H1 (cell line): ENCODE data around the gene A4GALT. TPM values are rescaled to one million over a fixed set of nuclear protein-coding genes. Genes with fewer than 3 reads are reported as not detected.
A peak's percentile ranks its signal among the peaks of the same experiment; 100 is the strongest.

Source experiments
- CTCF ChIA-PET: fragments of 300-600 bp; sonication (Branson Sonifier 250); formaldehyde crosslinking; loops from one replicate; lab custom pipeline; 2021; ENCODE audit not compliant: partially characterized antibody; lab: Charles Lee
- POLR2A ChIA-PET: fragments of 300-600 bp; sonication (Branson Sonifier 250); formaldehyde crosslinking; loops from one replicate; lab custom pipeline; 2021; ENCODE audit warnings: inconsistent platforms; ENCODE audit not compliant: partially characterized antibody; lab: Charles Lee
- DNase-seq, 2 experiments: peaks; one replicate each; pipeline versions ENCODE4 v3.0.0 to v3.0.0-alpha.2; 2010 to 2022; ENCODE audit warnings: low spot score in 2 of 2, low read depth in 1 of 2, mixed read lengths in 1 of 2
- FAIRE-seq: peaks from 2 replicates; lab custom pipeline; 2011; peaks lifted over from hg19 to GRCh38; lab: Jason Lieb, UNC
- H2AFZ ChIP-seq: 2 replicates; pipeline ENCODE4 v1.8.1; 2012; ENCODE audit warnings: low read length, inconsistent platforms
- H2AK5ac ChIP-seq: 2 replicates; pipeline ENCODE4 v1.6.1; 2013; ENCODE audit warnings: low read depth, low read length
- H2BK120ac ChIP-seq: replicated peaks from 2 replicates; pipeline ENCODE3; 2013; ENCODE audit warnings: low read depth, low read length, inconsistent platforms
- H2BK12ac ChIP-seq: 2 replicates; pipeline ENCODE4 v1.6.1; 2013; ENCODE audit warnings: low read depth, low read length
- H2BK15ac ChIP-seq: 2 replicates; pipeline ENCODE4 v1.6.1; 2013; ENCODE audit warnings: low read length
- H2BK20ac ChIP-seq: 2 replicates; pipeline ENCODE4 v1.6.1; 2013; ENCODE audit warnings: low read length
- H2BK5ac ChIP-seq: 2 replicates; pipeline ENCODE4 v1.6.1; 2013; ENCODE audit warnings: low read depth, low read length
- H3K14ac ChIP-seq: 2 replicates; pipeline ENCODE4 v1.6.1; 2013; ENCODE audit warnings: inconsistent platforms; ENCODE audit not compliant: insufficient read length
- H3K18ac ChIP-seq: 2 replicates; pipeline ENCODE4 v1.6.1; 2013; ENCODE audit warnings: low read length; ENCODE audit errors: extremely low read depth
- H3K23ac ChIP-seq: 2 replicates; pipeline ENCODE4 v1.6.1; 2013; ENCODE audit warnings: inconsistent platforms; ENCODE audit not compliant: insufficient read length
- H3K23me2 ChIP-seq: 2 replicates; pipeline ENCODE4 v1.6.1; 2013; ENCODE audit warnings: low read depth, low read length
- H3K27ac ChIP-seq: 2 replicates; pipeline ENCODE4 v1.6.1; 2011; ENCODE audit warnings: low read depth, low read length, inconsistent platforms
- H3K27me3 ChIP-seq, 4 experiments: replicated peaks in 1 of 4; 1 replicate in 1 of 4; 2 replicates in 3 of 4; pipeline versions ENCODE4 v1.6.1 to v1.8.1; 2011 to 2013; ENCODE audit warnings: low read length in 3 of 4, mild to moderate bottlenecking in 3 of 4, inconsistent platforms in 2 of 4, mixed read lengths in 2 of 4, moderate library complexity in 1 of 4; ENCODE audit not compliant: control insufficient read depth in 3 of 4, insufficient read depth in 3 of 4; ENCODE audit errors: extremely low read depth in 1 of 4
- H3K36me3 ChIP-seq, 4 experiments: 2 replicates each; pipeline versions ENCODE4 v1.6.1 to v1.8.1; 2011 to 2013; ENCODE audit warnings: mild to moderate bottlenecking in 4 of 4, low read length in 3 of 4, moderate library complexity in 2 of 4, control low read depth in 1 of 4, inconsistent platforms in 1 of 4; ENCODE audit not compliant: insufficient read depth in 4 of 4, control insufficient read depth in 2 of 4
- H3K4ac ChIP-seq: replicated peaks from 2 replicates; pipeline ENCODE3; 2013; ENCODE audit warnings: low read length, low read depth, mixed read lengths, inconsistent platforms; ENCODE audit not compliant: insufficient read length
- H3K4me1 ChIP-seq, 4 experiments: replicated peaks in 1 of 4; 1 replicate in 1 of 4; 2 replicates in 3 of 4; pipeline versions ENCODE4 v1.6.1 to v1.8.1; 2011 to 2013; ENCODE audit warnings: low read length in 3 of 4, inconsistent platforms in 2 of 4, mixed read lengths in 1 of 4; ENCODE audit not compliant: insufficient read depth in 4 of 4, control insufficient read depth in 3 of 4
- H3K4me2 ChIP-seq, 2 experiments: 2 replicates each; pipeline versions ENCODE4 v1.6.1 to v1.8.1; 2011 to 2013; ENCODE audit warnings: low read depth in 2 of 2, low read length in 2 of 2, control low read depth in 1 of 2, inconsistent platforms in 1 of 2, mild to moderate bottlenecking in 1 of 2; ENCODE audit not compliant: insufficient read depth in 1 of 2
- H3K4me3 ChIP-seq, 4 experiments: fragments of 200-600, 300-600 bp in 1 of 4; sonication (generic), shearing (Covaris generic), sonication (Bioruptor Twin) in 1 of 4; 2 replicates each; pipeline versions ENCODE4 v1.5.1 to v1.8.1; 2011 to 2016; ENCODE audit warnings: low read length in 4 of 4, low read depth in 3 of 4, control low read depth in 2 of 4, inconsistent platforms in 2 of 4, mild to moderate bottlenecking in 2 of 4, mixed read lengths in 1 of 4, moderate library complexity in 1 of 4; ENCODE audit not compliant: insufficient read depth in 2 of 4; ENCODE audit errors: extremely low read depth in 1 of 4
- H3K56ac ChIP-seq: replicated peaks from 2 replicates; pipeline ENCODE3; 2013; ENCODE audit warnings: low read depth, mild to moderate bottlenecking, mixed read lengths, low read length, inconsistent platforms; ENCODE audit not compliant: insufficient read length
- H3K79me1 ChIP-seq: 2 replicates; pipeline ENCODE4 v1.6.1; 2013; ENCODE audit warnings: low read depth, low read length, control low read depth
- H3K79me2 ChIP-seq, 2 experiments: 2 replicates each; pipeline versions ENCODE4 v1.6.1 to v1.8.1; 2012 to 2013; ENCODE audit warnings: low read length in 2 of 2, mild to moderate bottlenecking in 2 of 2, inconsistent platforms in 1 of 2; ENCODE audit not compliant: insufficient read depth in 2 of 2, control insufficient read depth in 1 of 2
- H3K9ac ChIP-seq, 4 experiments: replicated peaks in 1 of 4; 1 replicate in 1 of 4; 2 replicates in 3 of 4; pipeline versions ENCODE4 v1.6.1 to v1.8.1; 2011 to 2013; ENCODE audit warnings: low read depth in 3 of 4, low read length in 3 of 4, control low read depth in 2 of 4, mild to moderate bottlenecking in 2 of 4, moderate library complexity in 2 of 4, inconsistent platforms in 1 of 4; ENCODE audit errors: extremely low read depth in 1 of 4
- H3K9me3 ChIP-seq, 2 experiments: 2 replicates each; pipeline versions ENCODE4 v1.6.1 to v1.8.1; 2012 to 2013; ENCODE audit warnings: mild to moderate bottlenecking in 2 of 2, moderate library complexity in 2 of 2, control low read depth in 1 of 2, inconsistent platforms in 1 of 2, low read depth in 1 of 2, low read length in 1 of 2, mixed read lengths in 1 of 2; ENCODE audit not compliant: insufficient read depth in 2 of 2
- H4K20me1 ChIP-seq, 2 experiments: replicated peaks in 1 of 2; 2 replicates each; pipeline versions ENCODE3 to v1.8.1; 2011 to 2013; ENCODE audit warnings: inconsistent platforms in 2 of 2, low read length in 2 of 2, mild to moderate bottlenecking in 1 of 2; ENCODE audit not compliant: insufficient read depth in 2 of 2, control insufficient read depth in 1 of 2
- H4K5ac ChIP-seq: 2 replicates; pipeline ENCODE4 v1.6.1; 2013; ENCODE audit warnings: low read length, low read depth, mixed read lengths, inconsistent platforms; ENCODE audit not compliant: insufficient read length
- H4K8ac ChIP-seq: 2 replicates; pipeline ENCODE4 v1.8.0; 2013; ENCODE audit warnings: mild to moderate bottlenecking, moderate library complexity, low read length, inconsistent platforms; ENCODE audit not compliant: insufficient read depth; ENCODE audit errors: extremely low read depth
- H4K91ac ChIP-seq: replicated peaks from 2 replicates; pipeline ENCODE3; 2013; ENCODE audit warnings: low read length, mixed read lengths, inconsistent platforms; ENCODE audit not compliant: insufficient read length
- BACH1 ChIP-seq: IDR thresholded peaks from 2 replicates; pipeline ENCODE4 v1.6.1; 2012; ENCODE audit warnings: low read length, improper control_type of control experiment
- BRCA1 ChIP-seq: IDR thresholded peaks from 2 replicates; pipeline ENCODE4 v1.6.1; 2012; ENCODE audit warnings: low read depth, low read length, improper control_type of control experiment
- CBX5 ChIP-seq: fragments of 300-800, 300-1000 bp; sonication (generic); IDR thresholded peaks from 2 replicates; pipeline ENCODE4 v1.7.1; 2016; ENCODE audit warnings: antibody characterized with exemption, low read length, low read depth
- CEBPB ChIP-seq: IDR thresholded peaks from 2 replicates; pipeline ENCODE4 v1.6.1; 2012; ENCODE audit warnings: low read depth, low read length
- KDM1A ChIP-seq: fragments of 200-600, 300-600 bp; sonication (generic); IDR thresholded peaks from 2 replicates; pipeline ENCODE4 v1.7.1; 2016; ENCODE audit warnings: mild to moderate bottlenecking, low read length, borderline replicate concordance
- MAFK ChIP-seq: IDR thresholded peaks from 2 replicates; pipeline ENCODE4 v1.6.1; 2012; ENCODE audit warnings: low read depth, mild to moderate bottlenecking, improper control_type of control experiment, low read length
- SIX5 ChIP-seq: IDR thresholded peaks from 2 replicates; pipeline ENCODE4 v1.6.1; 2011; ENCODE audit warnings: mild to moderate bottlenecking, low read depth, low read length
- TAF1 ChIP-seq: IDR thresholded peaks from 2 replicates; pipeline ENCODE4 v1.6.1; 2011; ENCODE audit warnings: mild to moderate bottlenecking, low read depth, low read length
- WGBS, 2 experiments: shearing (Covaris generic) in 1 of 2; methylation state at CpG; one replicate each; pipeline versions ENCODE4 v1.1.6 to v1.1.7; 2013 to 2015; ENCODE audit warnings: low lambda C conversion rate in 2 of 2, mixed read lengths in 2 of 2, inconsistent platforms in 1 of 2, low coverage in 1 of 2, missing lambda C conversion rate in 1 of 2; ENCODE audit not compliant: insufficient replicate concordance in 2 of 2, insufficient coverage in 1 of 2, insufficient read length in 1 of 2; ENCODE audit errors: extremely low coverage in 1 of 2, missing lambda C conversion rate in 1 of 2; 5-methylcytosine and 5-hydroxymethylcytosine counted together
- polyA plus RNA-seq, 7 experiments: library from polyadenylated mRNA; depleted of rRNA in 3 of 7; stranded (reverse) in 5 of 7; unstranded in 2 of 7; fragments of >200 nt in 5 of 7; fragments of 200-250 nt in 2 of 7; gene quantifications; 1 replicate in 5 of 7; 2 replicates in 1 of 7; 4 replicates in 1 of 7; pipeline versions ENCODE4 v1.2.1 to v1.2.3, GENCODE V29; 2011 to 2013; ENCODE audit warnings: missing spikeins in 2 of 7, mixed read lengths in 2 of 7
- total RNA-seq: library from RNA; stranded (reverse); fragmentation: NEBNext Ultra II Directional; extraction: Animal tissue kit (Norgen Biotek cat#: 25700); gene quantifications from 2 replicates; pipeline ENCODE4 v1.2.1, GENCODE V29; 2021

Gene A4GALT
- total and polyA plus RNA-seq, 2 of the 8 experiments (the other 6 are each of a cell fraction or from before 2014, with no cell fraction given), result 7.2 to 13.8 TPM

DNA sequence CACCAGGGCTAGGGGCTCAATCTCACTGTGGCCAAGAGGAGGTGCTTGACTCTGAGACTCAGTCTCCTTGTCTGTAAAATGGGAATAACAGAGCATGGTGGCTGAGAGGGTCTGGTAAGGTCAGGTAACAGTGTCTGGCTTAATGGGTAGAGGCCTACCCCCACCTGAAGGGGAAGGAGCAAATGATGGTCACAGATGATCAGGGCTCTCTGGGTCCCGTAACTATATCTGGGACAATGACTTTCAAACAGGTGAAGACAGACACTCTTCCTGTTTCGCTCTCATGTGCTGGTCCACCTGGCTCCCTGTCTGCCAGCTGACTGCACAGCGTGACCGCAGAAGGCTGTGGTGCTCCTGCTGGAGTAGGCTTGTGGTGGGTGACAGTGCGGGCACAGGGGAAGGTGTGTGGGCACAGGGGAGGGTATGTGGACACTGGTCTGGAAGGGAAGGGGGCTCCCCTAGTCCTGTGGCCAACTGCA lies 4.0 kb downstream of the A4GALT start:
- no peak overlapping the region for H3K23ac ChIP-seq
- 86% methylated on average over 5 of the region's 5 CpGs; no CpG with 5 or more reads in 1 of the 2 experiments for WGBS, 2 experiments
- no peaks in the 10 kb centered on the region for H3K36me3 ChIP-seq
- H4K5ac ChIP-seq, result no peak overlapping the region
- H3K79me2 ChIP-seq, result no peaks in the 10 kb centered on the region; a peak in 1 of 4 replicates
- FAIRE-seq, result no peak
- no peak overlapping the region for H4K8ac ChIP-seq
- no peaks in the 10 kb centered on the region for H3K9me3 ChIP-seq
- no peaks in the 10 kb centered on the region; the same call in 1 of the 2 replicates for H3K79me1 ChIP-seq
- H3K56ac ChIP-seq, result no peak overlapping the region
- ChIA-PET POLR2A (interaction anchor here (1.0 kb wide), 1 partner anchor 8 kb away, joined by 3 read pairs; no protein-coding TSS in a partner anchor), CTCF (interaction anchor here (0.9 to 1.9 kb wide), 4 partner anchors 10 to 64 kb away, joined by 3 to 6 read pairs (median 3); no protein-coding TSS in a partner anchor)
- peaks cover under 1 to 29% (median 24%) of the 10 kb centered on the region in 4 experiments for H3K27me3 ChIP-seq
- peaks cover 7 to 17% (median 12%) of the 10 kb centered on the region in 4 experiments for H3K4me1 ChIP-seq
- no peak for DNase-seq
- 0 out of 2 replicates have a peak overlapping the region, but pooled peaks have one; percentile 55 for H2BK20ac ChIP-seq
- H2AK5ac ChIP-seq, result no peak overlapping the region
- no peak overlapping the region for H2AFZ ChIP-seq
- peak overlapping the region in 1 of 2 experiments; percentile 32; a peak in 1 of 4 replicates for H3K4me2 ChIP-seq
- H3K9ac ChIP-seq, result no peak overlapping the region
- H2BK5ac ChIP-seq, result peak overlapping the region; percentile 27
- H4K91ac ChIP-seq, result peak overlapping the region; percentile 36
- H2BK120ac ChIP-seq, result no peak overlapping the region
- peak overlapping the region; percentile 36 for H3K18ac ChIP-seq
- H3K4ac ChIP-seq, result peak overlapping the region; percentile 20
- H3K23me2 ChIP-seq, result peaks cover 16% of the 10 kb centered on the region
- no peak overlapping the region for H3K14ac ChIP-seq
- peaks cover 0 to 4% of the 10 kb centered on the region in 2 experiments for H4K20me1 ChIP-seq
- no peak overlapping the region for H3K27ac ChIP-seq
- H3K4me3 ChIP-seq, result no peak overlapping the region
- peak overlapping the region; percentile 97; the same call in 1 of the 2 replicates for H2BK12ac ChIP-seq
- peak overlapping the region; percentile 90; the same call in 1 of the 2 replicates for H2BK15ac ChIP-seq
- TF ChIP-seq TAF1, result no peak
- TF ChIP-seq MAFK, result no peak
- TF ChIP-seq KDM1A, result peak; percentile 54; the same call in 1 of the 2 replicates
- TF ChIP-seq CEBPB, result no peak
- TF ChIP-seq CBX5, result no peak
- TF ChIP-seq SIX5, result no peak
- no peak for TF ChIP-seq BRCA1
- TF ChIP-seq BACH1, result no peak
- TF ChIP-seq, all 59 proteins: peak for 1
